ENCODE measurements around the gene PPP1R9B.

PPP1R9B gene

GRCh38 chr17:50150354-50151040 lies at the start of gene PPP1R9B:
PPP1R9B (minus strand) TSS chr17:50150677; CDS start chr17:50150513, 164 bp downstream.
- peak within 1 kb of the TSS; percentile 92 to 98 for H3K4me3 Mint-ChIP-seq

DNA sequence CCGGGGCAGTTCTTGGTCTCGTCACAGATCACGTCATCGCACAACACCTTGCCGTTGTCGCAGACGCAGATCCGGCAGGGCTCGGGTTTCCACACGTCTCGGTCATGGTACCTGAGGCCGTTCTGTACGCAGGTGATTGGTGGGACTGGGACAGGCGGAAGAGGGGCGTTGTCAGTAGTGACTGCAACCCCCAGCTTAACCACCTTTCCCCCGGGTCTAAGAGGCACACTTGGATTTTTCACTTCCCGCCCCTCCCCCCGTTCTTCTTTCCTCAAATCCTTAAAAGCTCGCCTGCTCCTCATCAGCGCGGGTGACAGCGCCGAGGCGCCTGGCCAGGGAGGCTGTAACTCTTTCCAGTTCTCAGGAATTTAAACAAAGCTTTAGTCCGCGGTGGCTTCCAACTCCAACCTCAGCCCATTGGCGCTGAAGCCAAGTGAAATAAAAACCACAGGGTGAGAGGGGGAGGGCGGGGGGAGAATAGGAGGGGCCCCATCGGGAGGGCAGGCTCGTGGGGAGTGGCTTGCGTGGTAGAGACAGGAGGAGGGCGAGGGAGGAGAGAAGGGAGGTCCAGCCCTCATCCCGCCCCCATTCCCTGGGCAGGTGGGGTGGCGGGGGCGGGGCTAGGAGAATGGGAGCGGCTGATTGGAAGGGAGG lies 49.5 kb upstream of the PPP1R9B start:
- ATAC-seq (peak; percentile 76), DNase-seq (peak; percentile 52 to 69)
- no peaks in the 10 kb centered on the region for H3K9me3 Mint-ChIP-seq
- H3K27me3 Mint-ChIP-seq: peaks cover 66% of the 10 kb centered on the region
- peaks cover 32% of the 10 kb centered on the region for H3K4me1 Mint-ChIP-seq
- peak overlapping the region; percentile 86 to 93 for H3K4me3 Mint-ChIP-seq
- H3K27ac Mint-ChIP-seq: no peak overlapping the region

More at GRCh38 chr17:50150354-50151040, at the start of gene PPP1R9B:
- DNase-seq (no peak), ATAC-seq (peak; percentile 0)
- H3K9me3 Mint-ChIP-seq: no peaks in the 10 kb centered on the region
- no peaks in the 10 kb centered on the region for H3K27me3 Mint-ChIP-seq
- H3K27ac Mint-ChIP-seq: peak within 1 kb of the TSS; percentile 95
- peaks cover 61% of the 10 kb centered on the region for H3K4me1 Mint-ChIP-seq

DNA sequence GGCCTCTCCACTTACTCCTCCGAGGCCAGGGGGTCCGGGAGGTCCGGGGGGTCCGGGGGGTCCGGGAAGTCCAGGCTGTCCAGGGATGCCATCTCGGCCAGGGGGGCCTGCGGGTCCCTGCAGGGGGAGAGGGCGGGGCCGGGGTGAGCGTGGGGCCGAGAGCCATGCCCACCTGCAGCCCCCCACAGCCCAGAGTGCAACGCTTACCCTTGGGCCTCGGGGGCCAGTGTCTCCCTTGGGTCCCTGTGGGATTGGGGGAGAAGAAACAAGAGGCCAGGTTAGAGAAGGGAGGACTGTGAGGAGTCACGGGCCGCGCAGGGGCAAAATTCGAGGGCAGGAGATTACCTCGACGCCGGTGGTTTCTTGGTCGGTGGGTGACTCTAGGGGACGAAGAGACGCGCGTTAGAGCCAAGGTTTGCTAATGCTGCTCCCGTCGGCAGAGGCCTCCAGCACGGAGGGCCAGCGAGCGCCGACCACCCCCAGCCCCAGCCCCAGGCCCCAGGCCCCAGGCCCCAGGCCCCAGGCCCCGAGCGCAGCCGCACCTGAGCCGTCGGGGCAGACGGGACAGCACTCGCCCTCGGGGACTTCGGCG lies 48.8 kb upstream of the PPP1R9B start:
- Mint-ChIP-seq H3K9me3 (no peaks in the 10 kb centered on the region), H3K4me3 (peak overlapping the region; percentile 86 to 93), H3K27me3 (peaks cover 59% of the 10 kb centered on the region), H3K4me1 (peaks cover 33% of the 10 kb centered on the region), H3K27ac (no peak overlapping the region)
- no peak for DNase-seq
- ATAC-seq: no peak

DNA sequence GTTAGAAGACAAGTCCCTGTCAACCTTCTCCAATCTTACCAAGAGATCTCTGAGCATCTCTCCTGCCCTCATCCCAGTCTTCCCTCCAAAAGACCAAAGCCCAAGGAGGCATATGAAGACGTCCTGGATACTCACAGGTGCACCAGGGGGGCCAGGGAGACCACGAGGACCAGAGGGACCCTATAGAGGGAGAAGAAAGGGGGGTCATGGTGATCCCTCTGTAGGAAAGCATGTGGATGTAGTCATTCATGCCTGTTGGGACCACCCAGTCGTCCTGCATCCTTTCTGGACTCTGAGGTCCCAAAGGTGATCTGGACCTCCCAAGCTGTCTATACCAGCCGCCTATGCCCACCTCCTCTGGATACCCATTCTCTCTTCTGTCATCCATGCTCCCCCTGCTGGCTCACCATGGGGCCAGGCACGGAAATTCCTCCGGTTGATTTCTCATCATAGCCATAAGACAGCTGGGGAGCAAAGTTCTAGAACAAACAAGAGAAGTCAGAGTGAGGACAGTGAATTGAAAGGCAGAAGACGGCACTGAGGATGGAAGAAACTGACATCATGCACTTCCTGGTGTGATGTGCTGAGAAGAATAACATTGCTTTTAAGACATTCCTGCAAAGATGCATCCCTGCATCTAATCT lies 47.7 kb upstream of the PPP1R9B start:
- ATAC-seq (no peak), DNase-seq (peak; percentile 68 to 72)
- Mint-ChIP-seq H3K9me3 (no peaks in the 10 kb centered on the region), H3K27me3 (peaks cover 55% of the 10 kb centered on the region), H3K4me3 (peak overlapping the region in 1 of 2 donors; percentile 16), H3K27ac (no peak overlapping the region), H3K4me1 (peaks cover 44% of the 10 kb centered on the region)

DNA sequence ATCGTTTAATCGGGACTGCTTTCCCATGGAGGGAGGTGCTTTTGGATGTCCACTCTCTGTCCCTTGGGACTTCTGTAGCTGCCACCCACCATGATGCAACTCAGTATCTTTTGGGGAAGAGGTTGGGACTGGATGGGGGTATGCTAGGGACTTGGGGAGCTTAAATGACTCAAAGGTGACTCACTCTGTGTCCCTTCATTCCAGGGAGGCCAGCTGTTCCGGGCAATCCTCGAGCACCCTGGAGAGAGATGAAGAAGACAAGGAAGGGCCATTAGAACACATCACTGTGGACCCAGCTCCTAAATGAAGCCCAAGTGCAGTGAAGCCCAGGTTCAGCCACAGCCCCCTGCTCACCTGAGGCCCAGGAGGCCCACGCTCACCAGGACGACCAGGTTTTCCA lies 46.3 kb upstream of the PPP1R9B start:
- Mint-ChIP-seq H3K4me1 (peaks cover 54% of the 10 kb centered on the region), H3K9me3 (no peaks in the 10 kb centered on the region), H3K27ac (no peak overlapping the region), H3K27me3 (peaks cover 42% of the 10 kb centered on the region), H3K4me3 (no peak overlapping the region)
- ATAC-seq (no peak), DNase-seq (no peak)

DNA sequence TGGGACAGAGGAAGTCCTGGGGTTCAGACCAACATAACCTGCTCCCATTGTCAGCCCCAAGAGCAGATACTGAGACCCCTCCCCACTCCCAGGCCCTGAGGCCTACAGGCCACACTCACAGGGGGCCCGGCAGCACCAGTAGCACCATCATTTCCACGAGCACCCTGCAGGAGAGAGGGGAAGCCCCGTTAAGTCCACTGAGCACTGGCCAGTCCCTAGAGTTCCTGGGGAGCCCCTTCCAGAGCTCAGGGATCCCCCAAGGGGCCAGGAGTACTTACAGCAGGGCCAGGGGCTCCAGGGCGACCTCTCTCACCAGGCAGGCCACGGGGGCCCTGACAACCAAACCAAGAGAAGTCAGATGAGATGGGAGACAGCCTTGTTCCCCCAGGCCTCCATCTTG lies 45.6 kb upstream of the PPP1R9B start:
- ATAC-seq (no peak), DNase-seq (no peak)
- Mint-ChIP-seq H3K27ac (peak overlapping the region; percentile 31 to 57), H3K4me3 (peak overlapping the region in 1 of 2 donors; percentile 12), H3K9me3 (no peaks in the 10 kb centered on the region), H3K27me3 (peaks cover 34% of the 10 kb centered on the region), H3K4me1 (peaks cover 50% of the 10 kb centered on the region)

- peaks cover 28% of the 10 kb centered on the region for H3K27me3 Mint-ChIP-seq
Observed at GRCh38 chr17:50194934-50195865, 44.7 kb upstream of the PPP1R9B start.

DNA sequence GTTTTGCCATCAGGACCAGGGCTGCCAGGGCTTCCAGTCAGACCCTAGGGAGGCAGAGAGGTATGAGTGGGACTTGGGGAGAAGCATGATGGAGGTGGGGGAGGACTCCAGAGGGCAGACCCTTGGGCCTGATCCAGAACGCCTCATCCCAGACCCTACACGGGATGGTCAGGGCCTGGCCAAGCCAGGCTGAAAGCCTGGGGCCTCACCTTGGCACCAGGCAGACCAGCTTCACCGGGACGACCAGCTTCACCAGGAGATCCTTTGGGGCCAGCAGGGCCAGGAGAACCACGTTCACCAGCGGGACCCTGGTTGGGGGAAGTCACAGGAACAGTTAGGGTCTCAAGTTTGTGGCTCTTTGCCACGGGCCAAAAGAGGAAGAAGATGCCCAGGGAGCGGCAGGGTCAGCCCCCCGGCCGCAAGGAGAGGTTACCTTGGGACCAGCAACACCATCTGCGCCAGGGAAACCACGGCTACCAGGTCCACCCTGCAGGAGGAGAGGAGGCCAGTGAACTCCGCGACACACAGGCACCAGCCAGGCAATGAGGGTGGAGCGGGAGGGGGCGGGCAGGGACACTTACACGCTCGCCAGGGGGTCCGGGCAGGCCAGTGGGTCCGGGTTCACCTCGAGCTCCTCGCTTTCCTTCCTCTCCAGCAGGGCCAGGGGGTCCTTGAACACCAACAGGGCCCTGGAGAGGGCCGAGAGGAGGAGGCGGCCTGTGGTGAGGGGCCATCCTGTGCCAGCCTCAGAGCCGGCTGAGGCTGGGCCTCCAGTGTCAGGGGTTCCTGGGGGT lies 43.9 kb upstream of the PPP1R9B start:
- peak overlapping the region in 1 of 2 donors; percentile 57 for H3K27ac Mint-ChIP-seq
- ATAC-seq (no peak), DNase-seq (no peak)
- no peaks in the 10 kb centered on the region for H3K9me3 Mint-ChIP-seq
- H3K27me3 Mint-ChIP-seq: peaks cover 28% of the 10 kb centered on the region
- H3K4me3 Mint-ChIP-seq: no peak overlapping the region
- peaks cover 38% of the 10 kb centered on the region for H3K4me1 Mint-ChIP-seq

More at GRCh38 chr17:50194934-50195865, 44.7 kb upstream of the PPP1R9B start:
- DNase-seq (no peak), ATAC-seq (no peak)
- Mint-ChIP-seq H3K4me1 (peaks cover 42% of the 10 kb centered on the region), H3K27ac (peak overlapping the region in 1 of 2 donors; percentile 93), H3K9me3 (no peaks in the 10 kb centered on the region), H3K4me3 (peak overlapping the region in 1 of 2 donors; percentile 29)

DNA sequence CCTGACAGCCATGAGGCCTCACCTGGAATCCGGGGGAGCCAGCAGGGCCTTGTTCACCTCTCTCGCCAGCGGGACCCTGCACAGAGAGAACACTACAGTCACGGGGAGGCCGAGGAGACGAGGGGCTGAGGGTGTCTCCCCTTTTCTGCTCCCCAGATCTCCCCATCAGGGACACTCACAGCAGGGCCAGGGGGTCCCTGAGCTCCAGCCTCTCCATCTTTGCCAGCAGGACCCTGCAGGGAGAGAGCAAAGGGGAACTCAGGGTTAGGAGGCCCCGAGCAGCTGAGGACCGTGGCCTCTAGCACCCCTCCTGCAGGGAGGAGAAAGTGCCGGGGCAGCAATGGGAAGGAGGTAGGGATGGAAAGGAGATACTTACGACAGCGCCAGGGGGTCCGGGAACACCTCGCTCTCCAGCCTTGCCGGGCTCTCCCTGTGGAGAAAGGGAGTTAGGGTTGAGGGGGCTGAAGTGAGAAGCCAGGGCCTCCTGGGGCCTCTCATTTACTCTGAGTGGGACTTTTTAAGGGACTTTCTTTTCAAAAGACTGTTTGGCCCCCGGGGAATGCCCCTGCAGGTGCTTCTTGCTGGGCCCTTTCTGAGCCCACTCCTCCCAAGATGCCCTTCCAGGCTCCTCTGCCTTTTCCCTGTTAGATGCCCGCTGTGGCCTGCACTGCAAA lies 42.3 kb upstream of the PPP1R9B start:
- DNase-seq (no peak), ATAC-seq (peak; percentile 24)
- H3K4me1 Mint-ChIP-seq: peaks cover 30% of the 10 kb centered on the region
- no peaks in the 10 kb centered on the region for H3K9me3 Mint-ChIP-seq
- peak overlapping the region; percentile 37 to 92 for H3K27ac Mint-ChIP-seq
- H3K27me3 Mint-ChIP-seq: peaks cover 14% of the 10 kb centered on the region
- peak overlapping the region in 1 of 2 donors; percentile 27 for H3K4me3 Mint-ChIP-seq

DNA sequence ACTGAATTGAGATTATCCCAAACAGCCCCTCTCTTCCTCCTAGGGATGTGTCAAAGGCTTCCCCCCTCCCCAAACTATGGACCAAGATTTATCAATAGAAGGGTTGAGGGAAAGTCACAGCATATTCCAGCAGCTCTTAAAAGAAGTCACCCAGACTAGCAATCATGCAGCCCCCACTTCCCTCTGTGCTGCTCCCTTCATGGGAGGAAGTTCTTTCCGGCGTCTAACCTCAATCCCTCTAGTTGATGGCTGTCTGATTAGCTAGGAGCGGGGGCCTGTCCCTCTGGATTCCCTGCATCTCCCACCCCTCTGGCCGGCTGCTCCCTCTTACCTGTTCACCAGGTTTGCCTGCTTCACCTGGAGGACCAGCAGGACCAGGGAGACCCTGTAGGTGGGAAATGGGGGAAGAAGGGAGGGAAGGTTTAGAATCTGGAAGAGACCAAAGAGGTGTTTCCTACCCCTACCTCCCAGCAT lies 41.7 kb upstream of the PPP1R9B start:
- no peaks in the 10 kb centered on the region for H3K9me3 Mint-ChIP-seq
- no peak for DNase-seq
- peaks cover 30% of the 10 kb centered on the region for H3K4me1 Mint-ChIP-seq
- H3K27ac Mint-ChIP-seq: no peak overlapping the region
- H3K4me3 Mint-ChIP-seq: no peak overlapping the region
- H3K27me3 Mint-ChIP-seq: peaks cover 8% of the 10 kb centered on the region
- no peak for ATAC-seq

- Mint-ChIP-seq H3K27me3 (peaks cover 8% of the 10 kb centered on the region), H3K27ac (no peak overlapping the region), H3K4me3 (no peak overlapping the region), H3K4me1 (peaks cover 30% of the 10 kb centered on the region), H3K9me3 (no peaks in the 10 kb centered on the region)
- ATAC-seq (no peak), DNase-seq (no peak)
Observed at GRCh38 chr17:50191359-50192143, 41.1 kb upstream of the PPP1R9B start.

DNA sequence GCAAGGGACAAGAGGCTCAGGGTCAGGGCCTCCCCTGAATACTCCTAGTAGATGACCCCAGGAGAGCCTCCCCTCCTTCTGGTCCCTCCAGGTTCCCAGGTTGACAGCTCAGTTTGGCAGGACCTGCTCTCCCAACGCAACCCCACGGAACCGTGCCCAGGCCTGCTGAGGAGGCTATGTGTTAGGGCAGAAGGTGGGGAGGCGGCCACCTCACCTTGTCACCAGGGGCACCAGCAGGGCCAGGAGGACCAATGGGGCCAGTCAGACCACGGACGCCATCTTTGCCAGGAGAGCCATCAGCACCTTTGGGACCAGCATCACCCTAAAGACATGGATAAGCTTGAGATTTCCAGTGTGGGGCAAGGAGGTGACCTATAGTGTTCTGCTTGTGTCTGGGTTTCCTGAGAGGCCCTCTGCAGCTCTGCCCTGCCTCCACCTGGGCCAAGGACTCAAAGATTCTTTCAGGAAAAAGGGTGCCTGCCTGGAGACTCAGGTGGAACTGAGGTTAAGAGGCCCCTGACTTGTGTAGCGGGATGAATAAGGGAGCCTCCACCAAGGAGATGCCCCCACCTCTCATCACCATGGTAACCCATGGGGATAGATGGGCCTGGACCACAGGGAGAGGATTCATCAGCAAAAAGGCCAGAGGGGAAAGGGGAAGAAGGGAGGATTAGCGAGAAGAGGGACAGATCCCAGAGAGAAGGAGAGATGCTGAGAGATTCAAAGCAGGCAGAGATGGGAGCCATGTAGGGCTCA lies 40.3 kb upstream of the PPP1R9B start:
- DNase-seq (no peak), ATAC-seq (no peak)
- H3K27ac Mint-ChIP-seq: peak overlapping the region in 1 of 2 donors; percentile 34
- peaks cover 4% of the 10 kb centered on the region for H3K27me3 Mint-ChIP-seq
- H3K4me3 Mint-ChIP-seq: no peak overlapping the region
- peaks cover 25% of the 10 kb centered on the region for H3K4me1 Mint-ChIP-seq
- H3K9me3 Mint-ChIP-seq: no peaks in the 10 kb centered on the region

DNA sequence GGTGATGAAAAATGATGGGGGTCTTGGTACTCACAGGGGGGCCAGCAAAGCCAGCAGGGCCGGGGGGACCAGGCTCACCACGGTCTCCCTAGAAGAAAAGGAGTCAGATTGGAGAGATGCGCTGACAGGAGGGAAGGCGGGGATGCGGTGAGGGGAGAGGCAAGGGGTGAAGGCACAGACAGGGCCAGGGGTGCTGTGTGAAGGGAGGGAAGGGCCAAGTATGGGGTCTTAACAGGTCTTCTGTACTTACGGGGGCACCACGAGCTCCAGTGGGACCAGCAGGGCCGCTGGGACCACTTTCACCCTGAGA lies 39.8 kb upstream of the PPP1R9B start:
- no peak for DNase-seq
- no peak overlapping the region for H3K27ac Mint-ChIP-seq
- peaks cover 23% of the 10 kb centered on the region for H3K4me1 Mint-ChIP-seq
- no peak for ATAC-seq
- H3K9me3 Mint-ChIP-seq: no peaks in the 10 kb centered on the region
- H3K27me3 Mint-ChIP-seq: no peaks in the 10 kb centered on the region
- no peak overlapping the region for H3K4me3 Mint-ChIP-seq
